ENCODE results near the gene SIAH1. TPM values are rescaled to one million over a fixed set of nuclear protein-coding genes. Genes with fewer than 3 reads are reported as not detected.

Gene SIAH1
- total and polyA plus RNA-seq, 2 donors (not counting 1 experiment from before 2014, with no cell fraction given): 10.6 to 47.6 TPM

- Histone ChIP-seq H2AFZ (ENCODE audit: insufficient read depth, low read depth, low read length, poor library complexity, severe bottlenecking) (peak overlapping the region; percentile 68), H4K20me1 (ENCODE audit: control insufficient read depth, insufficient read depth, low read length, poor library complexity, severe bottlenecking) (peaks cover 50% of the 10 kb centered on the region), H3K36me3 (replicated peaks in 1 of 2; ENCODE audit: control extremely low read depth in 1 of 2, control insufficient read depth in 1 of 2, extremely low read depth in 1 of 2, insufficient read depth in 2 of 2, low read length in 1 of 2) (peaks cover 0 to 3% of the 10 kb centered on the region in 2 experiments), H3K9me3 (ENCODE audit: control extremely low read depth in 1 of 3, control insufficient read depth in 2 of 3, insufficient read depth in 1 of 3, low read length in 2 of 3) (no peaks in the 10 kb centered on the region), H3K4me1 (ENCODE audit: control insufficient read depth in 2 of 2, insufficient read depth in 2 of 2, low read length in 2 of 2) (peaks cover 18 to 24% of the 10 kb centered on the region in 2 donors), H3K9ac (ENCODE audit: low read length) (peak overlapping the region; percentile 96), H3K4me2 (replicated peaks; ENCODE audit: low read depth, low read length, poor library complexity, severe bottlenecking) (peak overlapping the region; percentile 88), H3K79me2 (ENCODE audit: control insufficient read depth, insufficient read depth, low read length) (peaks cover 100% of the 10 kb centered on the region), H3K27me3 (replicated peaks in 1 of 4; ENCODE audit: control extremely low read depth in 1 of 4, control insufficient read depth in 3 of 4, insufficient read depth in 4 of 4, low read length in 3 of 4) (no peaks in the 10 kb centered on the region), H3K4me3 (ENCODE audit: control extremely low read depth in 1 of 5, extremely low read depth in 1 of 5, insufficient read depth in 1 of 5, low read depth in 2 of 5, low read length in 4 of 5) (peak overlapping the region; percentile 58 to 96 (median 79)), H3K27ac (ENCODE audit: low read length in 2 of 2) (peak overlapping the region; percentile 80 to 92)
- Mint-ChIP-seq H3K27ac (peak overlapping the region; percentile 83), H3K27me3 (no peaks in the 10 kb centered on the region), H3K4me1 (peaks cover 56% of the 10 kb centered on the region), H3K9me3 (ENCODE audit: insufficient read depth) (no peaks in the 10 kb centered on the region), H3K4me3 (peak overlapping the region; percentile 90)
- POLR2A ChIA-PET: interaction anchor here (0.6 to 1.3 kb wide), 7 partner anchors 15 to 168 kb away, joined by 3 to 8 read pairs (median 4); partner anchors contain the start of gene SIAH1
- CTCF ChIA-PET: interaction anchor here (1.0 to 5.1 kb wide), 9 partner anchors 10 to 264 kb away, joined by 3 to 31 read pairs (median 5); partner anchors contain the start of gene SIAH1
- TF ChIP-seq EZH2 (IDR thresholded peaks at IDR 0.05; ENCODE audit: borderline replicate concordance, insufficient read depth, low read depth, low read length, poor library complexity, severe bottlenecking) (no peak), CTCF (IDR thresholded peaks at IDR 0.05) (no peak)
- peak; percentile 72 for DNase-seq
- 14% methylated on average over 19 of the region's 21 CpGs for WGBS (ENCODE audit: insufficient coverage)
- ATAC-seq (ENCODE audit: low read depth): peak; percentile 59
- intact Hi-C loops (cut with micrococcal nuclease): loop anchor here (1.0 to 5.0 kb wide), 5 partner anchors 13 to 1744 kb away; partner anchors contain the start of gene SHCBP1
Observed at GRCh38 chr16:48366165-48367093, 18.8 kb downstream of the SIAH1 start.

Measured in B cell (primary cell).